Hippocampal formation (tissue), 2 donors: ENCODE results near the gene TAF9B.
"Not testable (repeated sequence)": the region's sequence is repeated elsewhere in the genome, so short reads cannot be mapped to it uniquely, and the experiment has no call there.

ENCODE experiments used
- DNase-seq, 2 donors: peaks; one replicate each; lab custom pipeline; 2025; lab: John Stamatoyannopoulos, UW

TAF9B gene

DNA sequence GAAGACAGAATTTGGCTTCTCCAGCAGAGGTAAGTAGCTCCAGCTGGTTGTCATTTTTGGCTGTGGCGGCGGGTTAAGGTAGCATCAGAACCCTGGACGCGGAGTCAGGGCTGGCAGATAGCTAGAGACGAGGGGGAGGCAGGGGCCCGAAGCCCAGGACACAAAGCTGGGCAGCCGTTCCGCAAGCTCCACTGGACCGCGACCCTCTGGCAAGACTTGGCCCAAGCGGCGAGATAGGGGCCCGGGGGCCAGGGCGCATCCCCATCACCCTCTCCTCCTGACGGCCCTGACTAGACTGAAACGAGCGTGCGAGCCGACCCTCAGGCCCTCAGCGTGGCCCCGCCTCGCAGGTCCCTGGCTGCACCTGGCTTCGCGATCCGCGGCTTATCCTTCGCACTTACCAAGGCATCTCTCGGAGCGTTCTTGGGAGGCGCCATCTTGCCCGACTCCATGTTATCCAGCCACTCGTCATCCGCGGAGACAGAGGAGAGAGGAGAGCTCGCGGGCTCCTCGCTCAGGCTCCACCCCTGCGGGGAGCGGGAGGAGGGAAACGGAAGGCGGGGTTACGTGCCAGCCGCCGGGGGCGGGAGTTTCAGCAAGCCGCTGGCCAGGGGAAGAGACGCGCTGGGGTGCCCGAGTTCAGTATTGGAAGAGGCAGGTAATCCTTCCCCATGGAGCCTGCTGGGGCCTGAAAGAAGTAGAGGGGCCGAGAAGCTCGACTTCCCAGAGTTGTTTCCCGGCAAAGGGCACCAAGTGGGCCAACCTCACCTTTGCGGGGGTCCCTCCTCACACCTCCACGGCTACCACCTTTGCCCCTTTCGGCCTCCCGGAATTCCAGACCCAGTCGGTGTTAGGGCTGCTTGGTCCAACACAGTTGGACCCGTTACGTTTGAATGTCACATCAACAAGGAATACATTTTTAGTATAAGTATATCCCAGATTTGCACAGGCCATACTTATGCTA is at the start of gene TAF9B:
TSS of gene TAF9B (minus strand) at position 491 of the 964 bp plus-strand sequence. CDS start at position 452, 39 bp downstream.
- DNase-seq = peak; percentile 67 to 71

DNA sequence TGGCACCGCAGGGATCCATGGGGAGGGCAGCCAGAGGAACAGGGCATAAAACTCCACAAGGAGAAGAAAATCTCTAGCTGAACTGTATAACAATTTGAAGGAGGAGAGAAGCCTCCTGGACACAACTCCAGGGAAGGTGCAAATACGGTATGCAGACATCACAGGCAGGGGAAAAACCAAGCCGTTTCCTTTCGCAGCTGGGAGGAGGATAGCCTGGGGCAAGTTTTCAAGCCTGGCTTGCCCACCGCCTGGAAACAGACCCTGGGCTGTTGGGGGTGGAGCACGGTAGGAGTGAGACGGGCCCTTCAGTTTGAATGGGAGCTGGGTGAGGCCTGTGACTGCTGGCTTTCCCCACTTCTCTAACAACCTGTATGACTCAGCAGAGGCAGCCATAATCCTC is 43.4 kb upstream of the TAF9B start:
- no peak for DNase-seq

DNA sequence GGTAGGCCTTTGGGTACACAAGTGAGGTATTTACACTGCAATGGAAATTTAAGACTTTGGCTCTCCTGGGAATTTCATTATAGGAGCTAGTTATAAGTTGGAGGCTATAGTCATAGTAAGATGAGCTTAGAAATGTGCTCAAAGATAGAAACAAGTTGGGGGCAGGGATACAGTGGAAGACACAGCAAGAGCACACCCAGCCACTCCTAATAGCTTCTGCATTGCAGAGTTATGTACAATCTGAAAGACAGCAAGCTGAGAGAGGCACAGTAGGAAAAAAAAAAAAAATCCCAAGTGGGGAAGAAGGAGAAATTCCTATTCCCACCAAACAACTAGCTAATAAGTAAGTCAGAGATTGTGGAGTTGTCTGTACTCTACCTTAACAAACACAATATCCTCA is 41.9 kb upstream of the TAF9B start:
- DNase-seq = no peak

GRCh38 chrX:78168065-78168464 is 28.6 kb upstream of the TAF9B start:
- DNase-seq = no peak

- no peak for DNase-seq
Measured at GRCh38 chrX:78165425-78165824, 26.0 kb upstream of the TAF9B start.

DNA sequence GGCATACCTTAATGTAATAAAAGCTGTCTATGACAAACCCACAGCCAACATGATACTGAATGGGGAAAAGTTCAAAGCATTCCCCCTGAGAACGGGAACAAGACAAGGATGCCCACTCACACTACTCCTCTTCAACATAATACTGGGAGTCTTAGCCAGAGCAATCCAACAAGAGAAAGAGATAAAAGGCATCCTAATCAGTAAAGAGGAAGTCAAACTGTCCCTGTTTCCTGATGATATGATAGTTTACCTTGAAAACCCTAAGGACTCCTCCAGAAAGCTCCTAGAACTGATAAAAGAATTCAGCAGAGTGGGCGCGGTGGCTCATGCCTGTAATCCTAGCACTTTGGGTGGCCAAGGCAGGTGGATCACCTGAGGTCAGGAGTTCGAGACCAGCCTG is 23.7 kb upstream of the TAF9B start:
- DNase-seq = not testable (repeated sequence)

GRCh38 chrX:78160711-78161110 is 21.3 kb upstream of the TAF9B start:
- DNase-seq = not testable (repeated sequence)

GRCh38 chrX:78157846-78158245 is 18.4 kb upstream of the TAF9B start:
- not testable (repeated sequence) for DNase-seq

DNA sequence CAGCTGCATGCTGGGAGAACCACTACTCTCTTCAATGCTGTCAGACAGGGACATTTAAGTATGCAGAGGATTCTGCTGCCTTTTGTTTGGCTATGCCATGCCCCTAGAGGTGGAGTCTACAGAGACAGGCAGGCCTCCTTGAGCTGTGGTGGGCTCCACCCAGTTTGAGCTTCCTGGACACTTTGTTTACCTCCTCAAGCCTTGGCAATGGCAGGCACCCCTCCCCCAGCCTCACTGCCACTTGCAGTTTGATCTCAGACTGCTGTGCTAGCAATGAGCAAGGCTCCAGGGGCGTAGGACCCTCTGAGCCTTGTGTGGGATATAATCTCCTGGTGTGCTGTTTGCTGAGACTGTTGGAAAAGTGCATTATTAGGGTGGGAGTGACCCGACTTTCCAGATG is 17.9 kb upstream of the TAF9B start:
- not testable (repeated sequence) for DNase-seq

DNA sequence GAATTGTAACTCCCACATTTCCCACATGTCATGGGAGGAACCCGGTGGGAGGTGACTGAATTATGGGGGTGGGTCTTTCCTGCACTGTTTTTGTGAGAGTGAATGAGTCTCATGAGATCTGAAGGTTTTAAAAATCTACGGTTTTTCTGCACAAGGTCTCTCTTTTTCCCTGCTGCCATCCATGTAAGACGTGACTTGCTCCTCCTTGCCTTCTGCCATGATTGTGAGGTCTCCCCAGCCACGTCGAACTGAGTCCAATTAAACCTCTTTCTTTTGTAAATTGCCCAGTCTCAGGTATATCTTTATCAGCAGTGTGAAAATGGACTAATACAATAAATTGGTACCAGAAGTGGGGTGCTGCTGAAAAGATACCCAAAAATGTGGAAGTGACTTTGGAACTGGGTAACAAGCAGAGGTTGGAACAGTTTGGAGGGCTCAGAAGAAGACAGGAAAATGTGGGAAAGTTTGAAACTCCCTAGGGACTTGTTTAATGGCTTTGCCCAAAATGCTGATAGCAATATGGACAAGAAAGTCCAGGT is 7.6 kb upstream of the TAF9B start:
- not testable (repeated sequence) for DNase-seq

GRCh38 chrX:78140206-78140605 is 756 bp upstream of the TAF9B start:
- no peak for DNase-seq

DNA sequence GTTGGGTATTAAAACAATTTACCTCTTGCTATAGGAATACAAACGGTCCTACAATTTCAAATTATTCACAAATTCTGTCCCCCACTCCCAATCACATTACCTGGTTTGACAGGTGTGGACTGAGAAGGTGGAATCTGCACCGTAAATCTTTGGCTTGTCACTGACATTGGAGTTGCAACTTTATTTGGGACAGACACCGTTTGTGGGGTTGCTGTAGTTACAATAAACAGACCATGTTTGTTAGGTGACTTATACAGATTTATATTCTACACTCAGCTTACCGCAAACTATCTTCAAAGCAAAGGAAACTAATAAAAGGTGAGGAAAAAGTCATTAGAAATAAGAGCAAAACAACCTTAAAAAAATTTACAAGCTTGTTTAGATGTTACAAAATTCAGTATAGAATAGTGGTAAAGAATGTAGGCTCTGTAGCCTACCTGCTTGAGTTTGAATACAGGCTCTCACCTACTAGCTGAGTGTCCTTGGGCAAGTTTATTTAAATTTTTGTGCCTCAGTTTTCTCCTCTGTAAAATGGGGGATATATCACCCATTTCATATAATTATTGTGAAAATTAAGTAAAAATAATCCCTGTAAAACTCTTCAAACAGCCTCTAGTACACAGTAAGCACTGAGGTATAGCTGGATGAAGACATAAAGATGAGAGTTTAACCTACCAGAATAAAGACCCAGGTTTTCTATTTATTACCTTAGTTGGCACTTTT is 6.1 kb downstream of the TAF9B start:
- DNase-seq = no peak

- no peak for DNase-seq
Measured at GRCh38 chrX:78131117-78131516, 8.3 kb downstream of the TAF9B start.

DNA sequence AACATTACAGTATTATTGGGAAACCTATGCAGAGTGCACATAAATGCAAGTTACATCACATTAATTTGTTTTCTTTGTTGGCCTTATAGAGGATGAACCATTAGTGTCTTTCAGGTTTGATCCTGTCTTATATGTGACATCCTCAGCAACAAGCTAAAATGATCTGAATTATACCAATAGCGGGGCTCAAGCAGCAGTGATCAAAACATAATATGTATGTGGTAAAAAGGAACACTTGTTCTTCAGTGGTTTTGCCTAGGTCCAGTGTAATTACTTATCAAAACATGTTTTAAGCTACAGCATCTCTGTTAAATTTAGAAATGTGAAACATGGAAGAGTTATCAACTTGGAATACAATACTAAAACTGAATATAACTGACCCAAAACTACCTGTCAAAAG is 9.1 kb downstream of the TAF9B start:
- DNase-seq = no peak

GRCh38 chrX:78129714-78130113 is 9.7 kb downstream of the TAF9B start:
- DNase-seq = no peak

GRCh38 chrX:78125781-78126180 is 13.7 kb downstream of the TAF9B start:
- DNase-seq = not testable (repeated sequence)

- no peak for DNase-seq
Measured at GRCh38 chrX:78125148-78125547, 14.3 kb downstream of the TAF9B start.

GRCh38 chrX:78124307-78124706 is 15.1 kb downstream of the TAF9B start:
- DNase-seq = no peak

GRCh38 chrX:78123190-78123589 is 16.3 kb downstream of the TAF9B start:
- DNase-seq = no peak

DNA sequence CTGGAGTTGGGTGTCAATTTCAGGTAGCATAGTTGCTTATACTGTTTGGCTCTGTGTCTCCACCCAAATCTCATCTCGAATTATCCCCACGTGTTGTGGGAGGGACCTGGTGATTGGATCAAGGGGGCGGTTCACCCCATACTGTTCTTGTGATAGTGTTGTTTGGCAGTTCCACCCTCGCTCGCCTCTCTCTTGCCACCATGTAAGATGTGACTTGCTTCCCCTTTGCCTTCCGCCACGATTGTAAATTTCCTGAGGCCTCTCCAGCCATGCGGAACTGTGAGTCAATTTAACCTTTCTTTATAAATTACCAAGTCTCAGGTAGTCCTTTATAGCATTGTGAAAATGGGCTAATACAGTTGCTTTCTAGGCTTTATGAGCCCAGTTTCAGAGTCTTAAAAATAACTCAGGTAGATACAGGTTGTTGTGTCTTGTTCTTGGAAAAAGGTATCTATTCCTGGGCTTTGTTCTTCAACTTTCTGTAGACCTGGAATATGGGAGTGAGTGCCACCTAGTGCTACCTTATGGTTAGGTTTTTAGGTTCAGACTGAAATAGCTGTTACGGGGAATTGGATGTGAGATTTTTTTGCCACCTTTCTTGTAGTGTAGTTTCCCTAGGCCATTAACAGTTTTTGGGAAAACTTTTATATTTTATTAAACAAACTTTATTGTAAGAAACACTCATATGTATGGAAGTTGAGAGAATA is 19.8 kb downstream of the TAF9B start:
- no peak for DNase-seq

DNA sequence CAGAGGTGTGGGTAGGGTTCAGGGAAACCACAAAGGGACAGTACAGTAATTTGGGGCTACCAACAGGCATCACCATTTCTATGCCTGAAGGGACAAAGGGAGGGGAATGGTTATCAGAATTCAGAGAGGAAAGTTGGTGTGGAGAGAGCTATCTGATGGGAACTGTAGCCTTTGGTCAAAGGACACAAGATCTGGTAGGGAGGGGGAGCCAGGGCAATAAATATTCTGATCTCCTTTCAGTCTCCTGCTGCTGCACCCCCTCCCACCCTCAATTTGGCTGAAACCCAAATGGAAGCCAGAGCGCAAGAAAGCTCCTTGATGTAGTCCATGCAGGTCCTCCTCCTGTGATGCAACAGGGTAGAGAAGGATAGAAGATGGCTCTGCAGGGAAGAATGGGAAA is 20.8 kb downstream of the TAF9B start:
- DNase-seq = no peak

DNA sequence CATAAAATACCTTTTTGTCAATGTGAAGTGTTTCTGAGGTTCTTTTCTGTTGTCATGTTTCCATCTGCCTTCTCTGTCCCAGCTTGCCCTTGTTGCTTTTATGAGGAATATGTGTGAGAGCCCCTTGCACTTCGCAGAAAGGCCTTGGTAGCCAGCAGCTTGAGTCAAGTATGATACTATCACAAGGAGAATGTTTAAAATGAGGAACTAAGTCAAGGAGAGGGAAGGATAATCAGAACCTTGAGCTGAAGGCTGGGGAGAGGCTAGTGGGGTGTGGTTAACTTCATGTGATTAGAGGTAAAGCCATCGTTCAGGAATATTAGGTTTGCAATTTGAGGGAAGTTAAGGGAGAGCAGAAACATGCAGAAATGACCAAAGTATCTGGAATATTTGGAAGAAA is 22.7 kb downstream of the TAF9B start:
- DNase-seq = no peak
